AG04450 (cell line): ENCODE data around the gene MYL7. TPM values are rescaled to one million over a fixed set of nuclear protein-coding genes. Genes with fewer than 3 reads are reported as not detected.

Experiments
- CTCF ChIA-PET: fragments of 300-600, 350-600 bp; formaldehyde crosslinking; extraction: SDS; loops from one replicate; lab custom pipeline; 2022; ENCODE audit warnings: antibody characterized with exemption, inconsistent platforms; lab: Charles Lee
- POLR2A ChIA-PET: fragments of 350-600 bp; formaldehyde crosslinking; extraction: SDS; loops from one replicate; lab custom pipeline; 2021; ENCODE audit warnings: antibody characterized with exemption, inconsistent platforms; lab: Yijun Ruan, JAX
- DNase-seq: peaks from one replicate; pipeline ENCODE4 v3.0.0-alpha.2; 2011; ENCODE audit warnings: low read depth, low spot score
- H3K27ac ChIP-seq: one replicate; pipeline ENCODE4 v1.5.1; 2012; ENCODE audit warnings: low read depth, low read length, control low read depth
- H3K27me3 ChIP-seq: one replicate; pipeline ENCODE4 v1.6.0; 2012; ENCODE audit warnings: low read length; ENCODE audit not compliant: control insufficient read depth, insufficient read depth
- H3K4me3 ChIP-seq: 2 replicates; pipeline ENCODE4 v1.5.1; 2011; ENCODE audit warnings: mild to moderate bottlenecking, low read depth, low read length, control low read depth
- H3K9me3 ChIP-seq: 2 replicates; pipeline ENCODE4 v1.5.1; 2012; ENCODE audit warnings: low read length; ENCODE audit not compliant: control insufficient read depth, insufficient read depth
- polyA plus RNA-seq: library from polyadenylated mRNA; depleted of rRNA; stranded (reverse); fragments of >200 nt; gene quantifications from 2 replicates; pipeline ENCODE4 v1.2.3, GENCODE V29; 2011
- TF ChIP-seq, protein P1 (sequence below): IDR thresholded peaks from 2 replicates; pipeline ENCODE4 v1.5.1; 2011; ENCODE audit warnings: low read depth, low read length, control low read depth, inconsistent platforms

Gene MYL7
- polyA plus RNA-seq, 1 experiment, result not detected

DNA sequence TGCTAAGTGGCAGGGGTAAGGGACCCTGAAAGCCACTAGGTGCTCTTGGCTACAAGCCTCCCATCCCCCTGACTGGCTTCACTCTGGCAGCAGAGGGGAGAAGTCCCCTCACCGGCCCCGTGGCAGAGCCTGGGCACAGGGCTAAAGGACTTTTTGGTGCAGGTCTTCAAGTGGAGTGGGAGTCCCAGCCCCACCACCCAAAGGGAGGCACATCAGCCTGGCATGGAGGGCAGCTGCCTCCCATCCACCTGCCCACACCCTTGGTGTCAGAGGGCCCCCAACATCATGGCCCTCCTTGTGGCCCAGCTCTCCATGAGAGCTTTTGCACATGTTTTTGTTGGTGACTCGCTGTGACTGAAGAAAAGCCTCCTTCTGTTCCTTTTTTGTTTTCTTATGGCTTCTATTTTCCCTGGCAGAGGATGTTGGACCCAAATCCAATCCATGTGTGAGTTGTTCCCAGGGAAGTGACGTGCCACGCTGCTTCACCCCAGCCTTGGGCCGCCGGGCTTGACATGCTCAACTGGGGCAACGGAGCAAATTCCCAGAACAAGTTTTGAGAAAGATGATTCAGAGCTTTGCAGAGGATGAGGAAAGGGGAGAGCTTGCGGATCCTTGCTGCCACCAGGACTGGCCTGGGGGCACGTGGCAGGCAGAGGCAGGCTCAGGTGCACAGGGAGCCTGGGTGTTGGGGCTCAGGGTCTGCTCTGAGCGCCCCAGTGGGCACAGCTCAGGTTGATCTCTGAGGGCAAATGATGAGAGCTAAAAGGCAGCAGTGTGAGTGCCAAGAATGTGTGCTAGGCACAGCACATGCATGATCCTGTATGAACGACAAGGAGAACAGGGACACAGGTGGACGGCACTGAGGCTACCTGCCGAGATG, 38.9 kb downstream of the MYL7 start:
- TF ChIP-seq, protein P1, sequence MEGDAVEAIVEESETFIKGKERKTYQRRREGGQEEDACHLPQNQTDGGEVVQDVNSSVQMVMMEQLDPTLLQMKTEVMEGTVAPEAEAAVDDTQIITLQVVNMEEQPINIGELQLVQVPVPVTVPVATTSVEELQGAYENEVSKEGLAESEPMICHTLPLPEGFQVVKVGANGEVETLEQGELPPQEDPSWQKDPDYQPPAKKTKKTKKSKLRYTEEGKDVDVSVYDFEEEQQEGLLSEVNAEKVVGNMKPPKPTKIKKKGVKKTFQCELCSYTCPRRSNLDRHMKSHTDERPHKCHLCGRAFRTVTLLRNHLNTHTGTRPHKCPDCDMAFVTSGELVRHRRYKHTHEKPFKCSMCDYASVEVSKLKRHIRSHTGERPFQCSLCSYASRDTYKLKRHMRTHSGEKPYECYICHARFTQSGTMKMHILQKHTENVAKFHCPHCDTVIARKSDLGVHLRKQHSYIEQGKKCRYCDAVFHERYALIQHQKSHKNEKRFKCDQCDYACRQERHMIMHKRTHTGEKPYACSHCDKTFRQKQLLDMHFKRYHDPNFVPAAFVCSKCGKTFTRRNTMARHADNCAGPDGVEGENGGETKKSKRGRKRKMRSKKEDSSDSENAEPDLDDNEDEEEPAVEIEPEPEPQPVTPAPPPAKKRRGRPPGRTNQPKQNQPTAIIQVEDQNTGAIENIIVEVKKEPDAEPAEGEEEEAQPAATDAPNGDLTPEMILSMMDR, result no peak
- Histone ChIP-seq H3K9me3 (no peaks in the 10 kb centered on the region; the same call in 1 of the 2 replicates), H3K4me3 (no peak overlapping the region), H3K27ac (peak overlapping the region; percentile 47), H3K27me3 (no peaks in the 10 kb centered on the region)
- DNase-seq, result no peak
- POLR2A ChIA-PET, result interaction anchor here (1.4 to 1.8 kb wide), 2 partner anchors 13 to 14 kb away, joined by 4 to 8 read pairs; no protein-coding TSS in a partner anchor
- CTCF ChIA-PET, result interaction anchor here (0.7 kb wide), 1 partner anchor 30 kb away, joined by 6 read pairs; no protein-coding TSS in a partner anchor

DNA sequence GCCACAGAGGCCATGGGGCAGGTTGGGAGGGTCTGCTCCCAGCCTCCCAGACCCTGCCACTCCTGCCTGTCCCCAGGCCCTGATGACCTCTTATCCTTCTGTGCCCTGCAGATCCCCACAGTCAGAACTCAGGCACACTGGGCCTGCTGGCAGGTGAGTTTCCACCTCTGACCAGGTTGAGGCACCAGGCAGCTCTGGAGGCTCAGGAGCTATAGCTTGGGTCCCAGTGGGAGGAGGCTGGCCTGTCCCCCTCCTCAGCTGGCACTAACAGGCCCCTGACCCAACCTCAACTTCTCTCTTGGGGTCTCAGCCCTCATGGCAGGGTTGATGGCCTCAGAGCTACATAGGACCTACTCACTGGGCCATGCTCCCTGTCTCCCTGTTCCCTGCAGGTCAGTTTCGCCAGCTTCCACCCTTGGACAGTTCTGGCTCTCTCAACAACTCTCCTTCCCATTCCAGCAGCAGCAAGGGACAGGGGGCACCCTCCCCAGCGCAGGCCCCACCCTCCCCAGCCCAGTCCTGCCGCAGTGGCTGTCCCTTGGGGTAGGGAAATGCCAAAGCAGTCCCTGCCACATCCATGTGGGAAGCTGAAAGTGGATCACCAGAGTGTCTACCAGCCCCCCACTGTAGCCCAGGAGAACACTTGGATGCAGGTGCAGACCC, 39.7 kb downstream of the MYL7 start:
- TF ChIP-seq, protein P1, result no peak
- ChIA-PET CTCF (interaction anchor here (0.7 kb wide), 1 partner anchor 29 kb away, joined by 6 read pairs; no protein-coding TSS in a partner anchor), POLR2A (interaction anchor here (1.4 to 1.8 kb wide), 2 partner anchors 13 to 14 kb away, joined by 4 to 8 read pairs; no protein-coding TSS in a partner anchor)
- H3K27ac ChIP-seq, result peak overlapping the region; percentile 85
- no peak overlapping the region for H3K4me3 ChIP-seq
- no peak for DNase-seq
- H3K9me3 ChIP-seq, result no peaks in the 10 kb centered on the region; the same call in 1 of the 2 replicates
- no peaks in the 10 kb centered on the region for H3K27me3 ChIP-seq

DNA sequence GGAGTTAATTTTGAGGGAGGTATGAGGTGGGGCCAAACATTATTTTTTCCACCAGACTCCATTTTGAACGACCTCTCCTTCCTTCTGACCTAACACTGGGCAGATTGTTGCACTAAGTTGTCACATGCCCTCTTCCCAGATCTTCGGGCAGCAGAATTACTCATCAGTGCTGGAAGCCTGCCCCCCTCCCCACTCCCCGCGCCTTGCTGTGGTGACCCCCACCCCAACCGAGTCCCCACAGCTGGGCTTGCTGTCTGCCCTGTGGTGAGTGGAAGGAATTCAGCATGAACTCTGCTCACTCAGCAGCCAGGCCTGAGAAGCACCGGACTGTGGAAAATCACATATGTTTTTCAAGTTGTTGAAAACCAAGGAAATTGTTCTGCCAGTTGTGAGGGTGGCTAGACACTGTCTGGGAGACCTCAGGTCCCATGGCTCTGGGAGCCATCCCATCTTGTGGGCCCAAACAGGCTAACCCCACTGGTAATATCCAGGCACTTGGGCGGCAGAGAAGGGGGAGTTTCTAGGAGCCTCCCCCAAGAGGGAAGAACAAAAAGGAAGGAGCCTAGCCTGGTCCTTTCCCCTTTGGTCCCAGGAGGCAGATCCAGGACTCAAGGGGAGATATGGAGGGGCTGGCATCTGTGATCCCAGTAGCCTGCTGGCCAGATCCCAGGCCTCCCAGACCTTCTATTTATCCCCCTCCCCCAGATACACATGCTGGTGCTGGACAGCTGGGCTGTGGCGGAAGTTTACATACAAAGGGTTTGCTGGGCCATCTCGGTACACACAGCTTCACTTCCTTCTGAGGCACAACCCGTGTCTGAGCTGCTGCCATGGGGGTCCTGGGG, 40.5 kb downstream of the MYL7 start:
- DNase-seq, result no peak
- CTCF ChIA-PET, result no interaction called here
- POLR2A ChIA-PET, result interaction anchor here (0.7 to 1.8 kb wide), 3 partner anchors 12 to 22 kb away, joined by 3 to 8 read pairs (median 4); no protein-coding TSS in a partner anchor
- TF ChIP-seq, protein P1, result no peak
- no peaks in the 10 kb centered on the region; the same call in 1 of the 2 replicates for H3K9me3 ChIP-seq
- peak overlapping the region; percentile 85 for H3K27ac ChIP-seq
- H3K4me3 ChIP-seq, result no peak overlapping the region
- no peaks in the 10 kb centered on the region for H3K27me3 ChIP-seq

DNA sequence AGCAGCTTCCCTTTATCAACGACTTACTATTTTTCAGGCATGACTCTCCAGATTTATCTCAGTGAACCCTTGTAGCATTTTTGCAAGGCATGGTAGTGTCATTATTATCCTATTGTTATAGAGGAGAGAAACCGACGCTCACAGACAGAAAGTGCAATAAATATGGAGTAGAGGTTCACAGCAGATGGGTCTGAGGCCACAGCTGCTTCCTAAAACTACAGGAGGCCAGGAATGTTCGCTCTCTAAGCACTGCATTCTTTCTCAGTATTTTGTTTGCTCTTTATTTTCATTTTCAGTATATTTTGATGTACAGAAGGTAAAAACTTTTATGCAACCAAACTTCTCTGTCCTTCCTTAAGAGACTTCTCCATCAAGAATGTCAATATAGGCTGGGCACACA, 41.5 kb downstream of the MYL7 start:
- no peaks in the 10 kb centered on the region for H3K27me3 ChIP-seq
- no peak overlapping the region for H3K4me3 ChIP-seq
- no peaks in the 10 kb centered on the region; the same call in 1 of the 2 replicates for H3K9me3 ChIP-seq
- CTCF ChIA-PET, result interaction anchor here (0.6 to 1.4 kb wide), 2 partner anchors 14 to 73 kb away, joined by 3 to 6 read pairs; no protein-coding TSS in a partner anchor
- TF ChIP-seq, protein P1, result no peak
- POLR2A ChIA-PET, result interaction anchor here (0.8 kb wide), 1 partner anchor 23 kb away, joined by 4 read pairs; no protein-coding TSS in a partner anchor
- H3K27ac ChIP-seq, result no peak overlapping the region
- DNase-seq, result no peak
